Stomach (tissue), 4 donors: ENCODE data around the gene SPEG.

Source experiments
- EP300 ChIP-seq: sonication (generic); formaldehyde crosslinking; IDR thresholded peaks from one replicate; pipeline ENCODE4 v1.6.1; 2017; ENCODE audit warnings: antibody characterized with exemption
- POLR2A ChIP-seq, 4 donors: fragments of 450-650 bp; IDR thresholded peaks; one replicate each; pipeline ENCODE4 v1.6.1; 2016; ENCODE audit warnings: antibody characterized with exemption in 4 of 4, control low read depth in 2 of 4, mild to moderate bottlenecking in 1 of 4, moderate library complexity in 1 of 4
- POLR2AphosphoS5 ChIP-seq, 3 donors: sonication (generic); formaldehyde crosslinking; IDR thresholded peaks; one replicate each; pipeline ENCODE4 v1.6.1; 2016; ENCODE audit warnings: antibody characterized with exemption in 3 of 3
- TF ChIP-seq, protein P1 (sequence below), 7 experiments: fragments of 450-650 bp in 4 of 7; fragments of 200-600 bp in 3 of 7; sonication (generic) in 3 of 7; IDR thresholded peaks; one replicate each; pipeline ENCODE4 v1.5.1; 2016 to 2019; ENCODE audit warnings: antibody characterized with exemption in 7 of 7, control low read depth in 2 of 7, mild to moderate bottlenecking in 1 of 7

DNA sequence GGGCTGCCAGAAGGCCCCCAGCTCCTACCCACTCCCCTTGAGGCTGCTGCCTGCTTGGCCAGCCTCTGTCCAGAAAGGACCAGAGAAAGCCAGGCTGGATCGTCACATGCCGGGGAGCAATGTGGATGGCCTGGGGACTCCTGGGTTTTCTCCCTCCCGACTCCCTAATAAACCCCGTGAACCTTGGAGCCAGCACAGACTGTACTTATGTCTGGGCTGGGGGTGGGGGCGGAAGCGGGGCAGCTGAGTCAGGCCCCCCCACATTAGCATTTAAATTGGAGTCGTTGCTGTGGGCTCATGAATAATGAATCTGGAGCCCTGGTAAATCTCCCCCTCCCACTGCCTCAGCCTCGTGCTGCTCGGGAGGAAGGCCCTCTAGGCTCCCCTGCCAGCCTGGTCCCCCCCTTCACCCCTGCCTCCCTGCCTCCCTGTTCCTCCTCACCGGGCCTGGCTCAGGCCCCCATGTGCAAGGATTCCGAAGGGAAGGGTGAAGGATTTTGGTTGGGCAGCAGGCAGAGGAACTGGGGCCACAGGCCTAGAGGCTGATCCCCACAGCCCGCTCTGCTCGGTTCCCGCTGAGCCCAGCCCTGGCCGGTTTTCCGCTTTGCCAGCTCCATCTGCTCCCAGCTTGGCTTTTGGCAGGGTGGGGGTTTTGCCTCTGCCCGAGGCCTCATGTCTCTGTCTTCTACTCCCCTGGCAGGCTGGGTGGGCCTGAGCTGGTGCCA lies 72.3 kb downstream of the SPEG start:
- TF ChIP-seq, protein P1, sequence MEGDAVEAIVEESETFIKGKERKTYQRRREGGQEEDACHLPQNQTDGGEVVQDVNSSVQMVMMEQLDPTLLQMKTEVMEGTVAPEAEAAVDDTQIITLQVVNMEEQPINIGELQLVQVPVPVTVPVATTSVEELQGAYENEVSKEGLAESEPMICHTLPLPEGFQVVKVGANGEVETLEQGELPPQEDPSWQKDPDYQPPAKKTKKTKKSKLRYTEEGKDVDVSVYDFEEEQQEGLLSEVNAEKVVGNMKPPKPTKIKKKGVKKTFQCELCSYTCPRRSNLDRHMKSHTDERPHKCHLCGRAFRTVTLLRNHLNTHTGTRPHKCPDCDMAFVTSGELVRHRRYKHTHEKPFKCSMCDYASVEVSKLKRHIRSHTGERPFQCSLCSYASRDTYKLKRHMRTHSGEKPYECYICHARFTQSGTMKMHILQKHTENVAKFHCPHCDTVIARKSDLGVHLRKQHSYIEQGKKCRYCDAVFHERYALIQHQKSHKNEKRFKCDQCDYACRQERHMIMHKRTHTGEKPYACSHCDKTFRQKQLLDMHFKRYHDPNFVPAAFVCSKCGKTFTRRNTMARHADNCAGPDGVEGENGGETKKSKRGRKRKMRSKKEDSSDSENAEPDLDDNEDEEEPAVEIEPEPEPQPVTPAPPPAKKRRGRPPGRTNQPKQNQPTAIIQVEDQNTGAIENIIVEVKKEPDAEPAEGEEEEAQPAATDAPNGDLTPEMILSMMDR (IDR thresholded peaks at IDR 0.05), result no peak
- no peak for TF ChIP-seq POLR2A (IDR thresholded peaks at IDR 0.05)
- TF ChIP-seq POLR2AphosphoS5 (IDR thresholded peaks at IDR 0.05), result no peak
- TF ChIP-seq EP300, result no peak
